Thyroid gland (tissue), 4 donors: Measurements from ENCODE around the gene TFF3. TPM values are rescaled to one million over a fixed set of nuclear protein-coding genes. Genes with fewer than 3 reads are reported as not detected.
A peak's percentile ranks its signal among the peaks of the same experiment; 100 is the strongest.

Experiments
- DNase-seq, 2 donors: peaks; one replicate each; pipeline ENCODE4 v3.0.0-alpha.2; 2019
- H3K27ac ChIP-seq, 3 donors: fragments of 200-600 bp; sonication (generic); 1 replicate in 2 of 3; 2 replicates in 1 of 3; pipeline ENCODE4 v1.5.1; 2016 to 2019; ENCODE audit warnings: mild to moderate bottlenecking in 1 of 3, moderate library complexity in 1 of 3
- H3K27me3 ChIP-seq: fragments of 200-600 bp; sonication (generic); one replicate; pipeline ENCODE4 v1.5.1; 2019
- H3K36me3 ChIP-seq, 2 donors: fragments of 200-600 bp; sonication (generic); one replicate each; pipeline ENCODE4 v1.5.1; 2016 to 2019
- H3K4me1 ChIP-seq, 2 donors: fragments of 200-600 bp; sonication (generic); one replicate each; pipeline ENCODE4 v1.5.1; 2017 to 2019
- H3K4me3 ChIP-seq, 3 donors: fragments of 200-600 bp; sonication (generic); replicated peaks in 1 of 3; 1 replicate in 2 of 3; 2 replicates in 1 of 3; pipeline ENCODE4 v1.5.1; 2016; ENCODE audit warnings: mild to moderate bottlenecking in 1 of 3
- H3K9me3 ChIP-seq: fragments of 200-600 bp; sonication (generic); one replicate; pipeline ENCODE4 v1.5.1; 2017
- CTCF ChIP-seq, 6 experiments: fragments of 200-600 bp in 3 of 6; fragments of 450-650 bp in 3 of 6; sonication (generic) in 3 of 6; IDR thresholded peaks; one replicate each; pipeline ENCODE4 v1.5.1; 2016 to 2019; ENCODE audit warnings: antibody characterized with exemption in 6 of 6, mild to moderate bottlenecking in 2 of 6, inconsistent platforms in 1 of 6, moderate library complexity in 1 of 6
- POLR2A ChIP-seq, 2 donors: fragments of 450-650 bp; IDR thresholded peaks; one replicate each; pipeline ENCODE4 v1.6.1; 2017; ENCODE audit warnings: antibody characterized with exemption in 2 of 2, mild to moderate bottlenecking in 2 of 2, moderate library complexity in 1 of 2
- WGBS, 2 donors: methylation state at CpG; one replicate each; pipeline ENCODE4 v1.1.5; 2017; 5-methylcytosine and 5-hydroxymethylcytosine counted together
- intact Hi-C: fragments of 100-400 bp; cut with DNase I; formaldehyde crosslinking; loops from one replicate; pipeline ENCODE4 v1.15.1; 2023
- total RNA-seq, 4 donors: library from RNA; depleted of rRNA; stranded (reverse); fragments of >200 nt; gene quantifications; one replicate each; pipeline ENCODE4 v1.2.3, GENCODE V29; 2016

Gene TFF3
- total RNA-seq, 4 donors from 2014 or later: 246 to 4,817 (median 914) TPM

GRCh38 chr21:42337830-42338728, 22.9 kb upstream of the TFF3 start:
- intact Hi-C loops: no loop called here
- H3K27me3 ChIP-seq: no peaks in the 10 kb centered on the region
- DNase-seq: peak; percentile 98
- H3K27ac ChIP-seq: peak overlapping the region; percentile 82 to 87 (median 83)
- TF ChIP-seq CTCF (IDR thresholded peaks at IDR 0.05): peak; percentile 33 to 92 (median 80)
- TF ChIP-seq POLR2A (IDR thresholded peaks at IDR 0.05): peak in 1 of 2 donors; percentile 42
- H3K4me3 ChIP-seq: no peak overlapping the region
- H3K9me3 ChIP-seq: no peaks in the 10 kb centered on the region
- H3K36me3 ChIP-seq: no peaks in the 10 kb centered on the region
- WGBS, 2 donors: 17 to 19% methylated on average over 15 to 23 of the region's 23 CpGs
- H3K4me1 ChIP-seq: peaks cover 28 to 37% of the 10 kb centered on the region in 2 donors

- Histone ChIP-seq H3K27me3 (no peaks in the 10 kb centered on the region), H3K9me3 (no peaks in the 10 kb centered on the region), H3K36me3 (no peaks in the 10 kb centered on the region), H3K4me1 (peaks cover 28 to 37% of the 10 kb centered on the region in 2 donors), H3K27ac (peak overlapping the region; percentile 74 to 87 (median 82)), H3K4me3 (no peak overlapping the region)
- 65 to 67% methylated on average over 4 of the region's 4 CpGs for WGBS, 2 donors
- intact Hi-C loops: no loop called here
- no peak for DNase-seq
- TF ChIP-seq CTCF (IDR thresholded peaks at IDR 0.05) (no peak), POLR2A (IDR thresholded peaks at IDR 0.05) (no peak)
Measured at GRCh38 chr21:42337276-42337675, 22.1 kb upstream of the TFF3 start.

DNA sequence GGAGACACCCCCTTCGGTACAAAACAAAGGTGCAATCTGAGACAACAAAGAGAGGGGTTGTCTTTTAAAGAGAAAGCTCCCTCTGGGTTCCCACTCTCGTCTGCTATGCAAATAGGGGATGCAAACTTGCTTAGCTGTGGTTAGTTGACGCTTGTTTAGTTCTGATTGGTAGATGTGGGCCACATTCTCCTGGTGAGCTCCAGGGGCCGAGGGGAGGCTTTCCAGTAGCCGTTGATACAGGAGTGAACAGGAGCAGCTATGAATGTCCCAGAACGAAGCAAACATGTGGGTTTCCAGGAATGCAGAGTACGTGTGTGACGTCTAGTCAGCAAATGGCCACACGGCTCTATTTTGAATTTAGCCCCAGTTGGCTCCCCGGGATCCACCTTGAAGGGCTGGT, 20.8 kb upstream of the TFF3 start:
- Histone ChIP-seq H3K36me3 (no peaks in the 10 kb centered on the region), H3K4me3 (no peak overlapping the region), H3K4me1 (peaks cover 28 to 37% of the 10 kb centered on the region in 2 donors), H3K9me3 (no peaks in the 10 kb centered on the region), H3K27ac (peak overlapping the region in 2 of 3 donors; percentile 19 to 82), H3K27me3 (no peaks in the 10 kb centered on the region)
- intact Hi-C loops: no loop called here
- TF ChIP-seq CTCF (IDR thresholded peaks at IDR 0.05): no peak
- peak in 1 of 2 donors; percentile 61 for TF ChIP-seq POLR2A (IDR thresholded peaks at IDR 0.05)
- 33 to 40% methylated on average over 10 of the region's 10 CpGs for WGBS, 2 donors
- DNase-seq: peak in 1 of 2 donors; percentile 40

DNA sequence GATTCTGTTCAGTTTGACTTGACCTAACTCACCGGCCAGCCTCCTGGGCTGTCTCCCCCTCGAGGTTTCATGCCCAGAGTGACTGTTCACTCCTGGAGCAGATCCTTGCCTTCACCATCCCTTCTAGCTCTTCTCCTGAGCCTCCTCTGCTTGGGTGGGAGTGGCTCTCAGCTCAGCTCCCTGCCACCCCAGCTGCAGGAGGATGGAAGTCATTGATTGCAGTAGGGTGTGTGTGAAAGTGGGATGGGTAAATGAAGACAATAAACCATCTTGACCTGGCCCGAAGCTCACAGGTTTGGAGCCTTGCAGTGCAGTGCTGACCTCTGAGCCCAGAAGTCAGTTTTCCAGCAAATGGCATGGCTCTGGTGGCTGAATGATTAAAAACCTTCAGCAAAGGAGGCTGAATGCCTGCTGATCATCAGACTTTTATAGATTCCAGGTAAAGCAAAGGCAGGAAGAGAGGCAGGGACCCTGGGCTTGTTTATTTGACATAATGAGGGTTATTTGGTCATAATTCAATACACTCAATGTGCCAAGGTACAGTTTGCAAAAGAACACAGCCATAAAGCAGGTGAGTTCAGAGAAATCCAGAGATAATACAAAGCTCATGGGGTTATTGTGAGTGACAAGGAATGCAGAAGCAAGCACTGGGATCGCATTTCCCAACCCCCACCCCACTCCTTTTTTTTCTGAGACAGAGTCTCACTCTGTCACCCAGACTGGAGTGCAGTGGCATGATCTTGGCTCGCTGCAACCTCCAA, 17.5 kb upstream of the TFF3 start:
- Histone ChIP-seq H3K4me3 (no peak overlapping the region), H3K4me1 (peaks cover 8 to 17% of the 10 kb centered on the region in 2 donors), H3K9me3 (no peaks in the 10 kb centered on the region), H3K36me3 (no peaks in the 10 kb centered on the region), H3K27ac (no peak overlapping the region), H3K27me3 (no peaks in the 10 kb centered on the region)
- WGBS, 2 donors: 81% methylated on average over 5 of the region's 5 CpGs
- intact Hi-C loops: no loop called here
- TF ChIP-seq CTCF (IDR thresholded peaks at IDR 0.05) (no peak), POLR2A (IDR thresholded peaks at IDR 0.05) (no peak)
- DNase-seq: no peak
